ENCODE measurements around the gene NAP1L4.

GRCh38 chr11:2929950-2930703 lies 62.0 kb downstream of the NAP1L4 start:
- no peak for TF ChIP-seq CTCF (IDR thresholded peaks at IDR 0.05)
- no peak for TF ChIP-seq POLR2A (IDR thresholded peaks at IDR 0.05)

Data from lower leg skin (tissue), 3 donors.